ENCODE measurements around the gene CDC6.

Gene CDC6

DNA sequence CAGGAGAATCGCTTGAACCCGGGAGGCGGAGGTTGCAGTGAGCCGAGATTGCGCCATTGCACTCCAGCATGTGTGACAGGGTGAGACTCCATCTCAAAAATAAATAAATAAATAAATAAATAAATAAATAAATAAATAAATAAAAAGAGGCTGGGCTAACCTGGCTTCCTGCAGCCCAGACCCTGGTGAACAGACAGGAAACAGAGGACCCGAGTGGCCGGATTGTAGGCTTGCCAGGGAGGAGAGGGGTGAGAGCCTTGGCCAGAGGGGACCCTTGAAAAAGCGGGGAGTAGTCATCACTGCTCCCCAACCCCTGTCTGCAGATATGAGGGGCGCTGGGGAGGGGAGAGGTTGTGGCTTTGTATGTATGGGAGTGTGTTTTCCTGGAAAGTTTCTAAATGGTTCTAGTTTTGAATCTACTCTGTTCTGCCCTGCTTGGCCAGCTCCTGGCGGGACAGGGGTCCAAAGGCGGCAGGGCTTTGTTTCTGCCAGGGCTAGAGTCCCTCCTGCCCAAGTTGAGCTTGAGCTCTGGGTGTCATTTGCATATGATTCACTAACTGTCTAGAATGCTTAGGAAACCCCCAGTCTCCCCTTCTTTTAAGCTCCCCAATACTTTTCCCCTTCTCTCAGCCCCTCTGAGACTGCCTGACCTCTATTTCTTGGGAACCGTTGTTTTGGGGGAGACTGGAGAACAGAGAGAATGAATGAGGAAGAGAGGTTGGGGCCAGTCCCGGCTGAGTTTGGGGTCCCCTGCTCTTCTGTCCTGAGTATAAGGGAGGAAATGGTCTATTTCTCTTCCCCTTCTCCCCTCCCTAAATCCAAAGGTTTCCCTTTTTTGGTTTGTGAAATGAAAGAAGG lies 37.7 kb downstream of the CDC6 start:
- no peak for DNase-seq

GRCh38 chr17:40326014-40326831 lies 38.5 kb downstream of the CDC6 start:
- no peak for DNase-seq

DNA sequence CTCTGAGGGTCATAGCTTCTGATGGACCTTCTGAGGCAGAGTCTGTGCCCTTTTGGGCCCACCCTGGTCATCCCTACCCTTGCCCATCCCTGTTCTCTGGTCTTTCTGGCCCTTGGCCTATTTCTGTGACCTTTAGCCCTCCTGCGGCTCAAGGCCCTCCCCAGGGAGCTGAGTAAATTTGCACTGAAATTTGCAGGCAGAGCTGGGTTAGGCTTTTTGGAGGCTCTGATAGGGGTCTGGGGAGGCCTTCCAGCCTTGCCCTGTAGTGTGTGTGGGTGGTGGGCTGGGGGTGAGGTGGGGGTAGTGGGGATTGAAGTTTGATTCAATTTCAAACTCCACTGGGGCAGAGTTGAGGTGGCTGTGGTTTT lies 39.1 kb downstream of the CDC6 start:
- DNase-seq, result no peak

DNA sequence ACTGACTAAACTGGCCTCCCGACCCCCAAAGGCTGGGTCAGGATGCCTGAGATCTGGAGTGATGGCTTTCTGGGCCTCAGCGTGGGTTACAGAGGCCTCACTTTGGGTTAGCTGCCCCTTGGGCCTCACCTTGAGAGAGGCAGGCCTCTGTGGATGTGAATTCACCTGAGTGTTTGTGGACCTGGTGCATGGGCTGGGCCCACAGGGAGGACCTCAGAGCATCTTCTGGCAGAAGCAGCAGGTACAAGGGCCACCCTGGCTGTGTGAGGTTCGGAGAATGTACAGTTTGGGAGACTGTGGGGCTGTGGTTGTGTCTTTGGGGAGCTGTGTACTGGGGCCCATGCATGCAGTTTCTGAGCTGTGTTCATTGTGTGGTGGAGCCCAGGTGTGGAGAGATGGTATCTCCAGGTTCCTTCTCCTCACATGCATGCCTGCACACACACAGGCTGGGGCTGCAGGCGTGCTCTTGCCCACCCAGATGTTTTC lies 39.6 kb downstream of the CDC6 start:
- no peak for DNase-seq

DNA sequence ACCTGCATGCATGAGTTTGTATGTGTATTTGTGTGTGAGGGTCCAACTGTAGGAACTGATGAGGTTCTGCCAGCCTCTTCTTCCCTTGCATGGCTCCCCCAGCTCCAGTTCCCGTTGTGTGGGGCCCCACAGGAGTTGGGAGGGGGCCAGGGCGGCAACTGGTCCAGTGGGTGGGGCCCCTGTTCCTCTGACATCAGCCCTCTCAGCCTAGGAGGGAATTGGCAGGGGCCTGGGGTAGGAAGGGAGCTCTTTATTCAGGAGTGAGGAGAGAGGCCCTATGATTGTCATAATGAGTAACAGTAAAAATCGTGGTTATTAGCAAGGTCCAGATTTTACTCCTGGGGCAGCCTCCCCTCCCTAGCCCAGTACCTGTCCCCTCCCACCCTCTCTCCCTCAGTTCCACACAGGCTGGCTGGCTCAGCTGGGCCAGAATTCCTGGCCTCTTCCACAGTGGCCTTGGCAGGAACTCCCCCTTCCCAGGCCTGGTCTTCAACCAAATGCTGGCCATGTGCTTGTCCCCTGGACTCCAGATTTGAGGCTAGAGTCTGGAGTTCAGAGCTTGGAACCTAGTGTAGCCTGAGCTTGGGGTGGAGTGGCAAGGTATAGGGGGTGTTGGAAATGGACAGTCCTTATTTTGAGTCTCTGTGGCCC lies 40.2 kb downstream of the CDC6 start:
- no peak for DNase-seq

DNA sequence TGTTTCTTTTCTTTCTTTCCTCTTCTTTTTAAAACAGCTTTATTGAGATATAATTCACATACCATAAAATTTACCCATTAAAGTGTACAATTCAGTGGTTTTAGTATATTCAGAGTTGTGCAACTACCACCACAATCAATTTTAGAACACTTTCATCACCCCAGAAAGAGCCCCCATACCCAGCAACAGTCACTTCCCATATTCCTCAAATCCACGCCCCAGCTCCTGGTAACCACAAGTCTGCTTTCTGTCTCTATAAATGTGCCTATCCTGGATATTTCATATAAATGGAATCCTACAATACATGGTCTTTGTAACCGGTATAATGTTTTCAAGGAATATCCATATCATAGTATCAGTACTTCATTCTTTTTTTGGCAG lies 40.7 kb downstream of the CDC6 start:
- DNase-seq, result no peak

DNA sequence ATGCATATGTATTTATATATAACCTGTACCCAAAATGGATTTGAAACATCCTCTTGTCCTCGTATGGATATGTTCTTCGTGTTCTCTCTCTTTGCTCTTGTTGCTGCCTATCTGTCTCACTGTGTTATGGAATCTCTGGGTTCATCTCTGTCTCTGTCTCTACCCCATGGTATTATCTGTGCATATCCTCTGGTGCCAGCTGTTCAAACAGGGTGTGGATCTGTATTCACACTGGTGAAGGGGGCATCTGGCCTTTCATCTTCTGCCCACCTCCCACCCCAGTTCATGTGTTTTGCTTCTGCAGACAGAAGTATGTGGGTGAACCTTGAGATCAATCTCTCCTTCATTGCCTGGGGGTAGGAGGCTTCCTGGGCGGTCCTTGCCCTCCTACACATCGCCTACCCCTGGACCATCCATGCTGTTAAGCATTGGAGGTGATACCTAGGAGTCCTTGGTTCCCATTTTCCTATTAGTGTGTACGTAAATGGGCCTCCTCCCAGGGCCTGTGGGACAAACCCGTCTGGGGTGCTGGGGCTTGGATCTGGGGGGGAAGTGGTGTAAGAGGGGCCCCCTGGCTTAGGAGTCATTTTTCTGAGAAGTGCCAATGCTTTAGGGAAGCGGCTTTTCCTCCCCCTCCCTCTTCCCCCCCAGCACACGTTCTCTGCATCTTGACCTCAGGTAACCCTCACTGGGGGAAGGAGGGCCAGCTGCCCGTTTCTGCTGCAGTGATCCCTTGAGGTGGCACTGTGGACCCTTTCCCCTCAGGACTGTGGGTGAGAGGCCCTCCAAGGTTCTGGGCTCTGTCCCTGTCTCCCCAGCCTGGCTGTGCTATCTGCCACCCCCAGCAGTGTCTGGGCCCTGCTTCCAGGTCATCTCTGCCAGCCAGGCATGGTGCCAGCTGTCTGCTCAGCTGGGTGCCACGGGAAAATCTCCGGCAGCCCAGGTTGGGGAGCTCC lies 42.4 kb downstream of the CDC6 start:
- no peak for DNase-seq

DNA sequence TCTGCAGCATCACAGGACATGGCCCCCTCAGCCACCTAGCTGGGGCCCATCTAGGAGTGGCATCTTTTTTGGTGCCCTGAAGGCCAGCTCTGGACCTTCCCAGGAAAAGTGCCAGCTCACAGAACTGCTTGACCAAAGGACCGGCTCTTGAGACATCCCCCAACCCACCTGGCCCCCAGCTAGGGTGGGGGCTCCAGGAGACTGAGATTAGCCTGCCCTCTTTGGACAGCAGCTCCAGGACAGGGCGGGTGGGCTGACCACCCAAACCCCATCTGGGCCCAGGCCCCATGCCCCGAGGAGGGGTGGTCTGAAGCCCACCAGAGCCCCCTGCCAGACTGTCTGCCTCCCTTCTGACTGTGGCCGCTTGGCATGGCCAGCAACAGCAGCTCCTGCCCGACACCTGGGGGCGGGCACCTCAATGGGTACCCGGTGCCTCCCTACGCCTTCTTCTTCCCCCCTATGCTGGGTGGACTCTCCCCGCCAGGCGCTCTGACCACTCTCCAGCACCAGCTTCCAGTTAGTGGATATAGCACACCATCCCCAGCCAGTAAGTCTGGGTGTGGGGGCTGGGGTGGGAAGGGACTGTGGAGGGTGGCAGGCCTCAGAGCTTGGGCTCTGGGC lies 43.3 kb downstream of the CDC6 start:
- no peak for DNase-seq

DNA sequence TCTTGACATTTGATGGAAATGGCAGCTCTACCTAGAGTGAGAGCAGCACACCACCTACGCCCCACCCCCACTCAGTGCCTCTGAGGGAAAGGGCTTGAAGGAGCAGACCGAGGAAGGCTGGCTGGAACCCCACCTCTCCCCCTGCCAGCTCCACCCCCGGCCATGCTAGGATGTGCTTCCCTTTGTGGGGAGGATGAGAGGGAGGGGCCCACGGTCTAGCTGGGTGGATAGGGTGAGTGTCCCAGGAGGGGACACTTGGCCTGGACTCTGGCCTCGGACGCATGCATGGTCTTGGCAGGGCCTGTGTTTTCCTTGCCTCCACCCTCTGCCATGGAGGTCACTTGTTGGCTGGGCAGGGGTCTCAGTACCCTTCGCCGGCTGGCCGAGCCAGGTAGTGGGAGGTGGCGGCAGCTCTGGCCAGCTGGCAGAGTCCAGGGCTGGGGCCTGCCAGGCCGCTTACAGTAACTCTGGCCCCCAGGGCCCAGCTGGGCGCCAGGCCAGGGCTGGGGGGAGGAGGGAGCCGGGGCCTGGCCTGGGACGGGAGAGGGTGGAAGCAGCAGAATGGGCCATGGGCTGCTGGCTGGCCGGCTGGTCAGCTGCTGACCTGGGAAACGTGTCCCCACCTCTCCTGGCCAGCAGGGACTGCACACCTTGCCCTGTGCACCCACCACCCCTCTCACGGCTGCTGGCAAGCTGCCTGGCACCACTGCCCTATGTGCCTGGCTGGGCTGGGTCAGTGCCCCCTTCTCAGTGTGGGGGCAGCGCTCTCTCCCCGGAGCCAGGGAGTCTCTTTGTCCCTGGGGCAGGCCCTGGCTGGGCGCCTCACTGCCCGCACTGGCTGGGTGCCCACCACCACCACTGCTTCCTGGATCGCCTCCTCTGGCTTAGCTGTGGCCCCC lies 44.3 kb downstream of the CDC6 start:
- peak; percentile 98 for DNase-seq

DNA sequence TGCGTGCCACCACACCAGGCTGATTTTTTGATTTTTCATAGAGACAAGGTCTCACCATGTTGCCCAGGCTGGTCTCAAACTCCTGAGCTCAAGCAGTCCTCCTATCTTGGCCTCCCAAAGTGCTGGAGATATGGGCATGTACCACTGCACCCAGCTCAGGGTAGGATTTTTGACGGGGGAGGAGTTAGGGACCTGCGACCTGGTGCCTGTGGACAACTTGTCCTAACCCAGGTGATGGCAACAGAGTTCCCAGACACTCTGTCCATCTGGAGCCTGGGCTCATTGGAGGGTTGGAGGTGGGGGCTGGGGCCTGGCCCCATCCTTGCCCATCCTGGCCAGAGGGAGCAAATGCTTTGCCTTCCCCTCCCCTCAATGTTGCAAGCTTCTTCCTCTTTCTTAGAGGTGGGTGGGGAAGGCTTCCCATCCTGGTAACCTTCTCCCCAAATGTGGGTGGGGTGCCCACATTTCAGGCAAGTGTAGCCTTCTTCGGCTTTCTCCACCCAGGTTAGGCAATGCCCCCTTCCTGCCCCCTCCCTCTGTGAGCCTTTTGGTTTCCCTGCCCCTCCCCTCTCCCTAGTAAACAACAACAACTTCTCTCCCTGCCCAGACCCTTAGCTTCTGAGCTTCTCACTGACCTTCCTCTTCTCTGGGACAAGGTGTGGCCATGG lies 46.2 kb downstream of the CDC6 start:
- DNase-seq, result no peak

- no peak for DNase-seq
These were observed 47.9 kb downstream of the CDC6 start for GRCh38 chr17:40335620-40336019.

DNA sequence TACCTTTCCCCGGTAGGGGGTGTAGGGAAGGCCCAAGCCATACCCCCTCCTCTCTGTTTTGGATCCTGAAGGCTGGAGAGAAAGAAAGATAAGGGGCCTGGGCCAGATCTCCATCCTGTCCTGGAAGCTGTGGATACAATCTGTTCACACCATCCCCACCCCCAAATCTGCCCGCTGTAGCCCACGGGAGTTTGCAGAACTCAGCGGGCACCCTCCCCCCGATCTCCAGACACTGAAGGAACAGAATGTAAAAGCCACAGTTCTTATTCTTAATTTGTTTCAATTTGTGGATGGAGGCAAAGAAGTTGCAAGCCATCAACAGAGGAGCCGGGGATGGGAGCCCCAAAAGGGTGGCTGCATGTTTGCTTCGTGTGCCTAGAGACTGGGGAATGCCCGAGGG lies 49.7 kb downstream of the CDC6 start:
- no peak for DNase-seq

DNA sequence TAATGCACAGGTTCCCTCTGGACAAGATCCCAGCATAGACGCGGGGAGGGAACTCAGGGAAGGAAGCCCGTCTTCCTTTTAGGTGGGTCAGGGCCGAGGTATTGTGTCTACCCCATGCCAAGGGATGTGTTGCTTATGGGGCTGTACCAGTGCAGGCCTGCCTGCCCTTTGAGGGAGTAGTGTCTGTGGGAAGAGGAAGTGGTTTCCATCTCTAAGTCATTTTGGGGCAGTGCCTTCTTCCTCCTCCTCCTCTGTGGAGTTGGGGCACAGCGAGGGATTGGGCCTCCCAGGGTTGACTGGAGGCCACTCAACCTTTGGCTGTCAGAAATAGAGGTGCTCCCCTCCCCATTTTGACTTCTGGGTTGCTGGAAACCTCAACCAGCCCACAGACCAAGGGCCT lies 50.4 kb downstream of the CDC6 start:
- no peak for DNase-seq

DNA sequence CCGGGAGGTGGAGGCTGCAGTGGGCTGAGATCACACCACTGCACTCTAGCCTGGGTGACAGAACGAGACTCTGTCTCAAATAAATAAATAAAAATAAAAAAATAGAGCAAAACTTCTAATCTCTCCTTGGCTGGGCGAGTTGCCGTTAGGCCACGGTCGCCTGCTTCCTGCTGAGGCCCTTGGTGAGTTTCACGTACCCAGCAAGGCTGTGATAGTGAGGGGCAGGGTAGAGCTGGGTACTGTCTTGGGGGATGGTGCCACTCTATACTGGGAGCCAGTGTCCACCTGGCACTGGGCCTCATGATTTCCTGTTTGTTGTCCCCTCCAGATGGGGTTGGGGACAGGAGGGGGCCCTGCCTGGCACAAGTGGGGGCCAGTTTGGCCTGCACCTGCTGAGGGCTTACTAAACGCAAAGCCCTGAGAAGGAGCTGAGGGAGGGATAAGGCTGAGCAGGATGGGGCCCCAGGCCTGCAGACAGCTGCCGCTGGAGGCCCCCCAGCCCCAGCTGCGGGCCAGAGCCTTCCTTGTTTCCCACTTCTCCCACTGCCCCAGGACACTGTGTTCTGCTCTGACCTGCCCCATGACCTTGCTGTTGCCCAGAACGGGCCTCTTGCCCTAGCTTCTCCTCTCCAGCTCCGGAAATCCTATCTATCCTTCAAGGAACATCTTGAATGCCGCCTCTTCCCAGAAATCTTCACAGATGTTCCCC lies 51.4 kb downstream of the CDC6 start:
- no peak for DNase-seq

DNA sequence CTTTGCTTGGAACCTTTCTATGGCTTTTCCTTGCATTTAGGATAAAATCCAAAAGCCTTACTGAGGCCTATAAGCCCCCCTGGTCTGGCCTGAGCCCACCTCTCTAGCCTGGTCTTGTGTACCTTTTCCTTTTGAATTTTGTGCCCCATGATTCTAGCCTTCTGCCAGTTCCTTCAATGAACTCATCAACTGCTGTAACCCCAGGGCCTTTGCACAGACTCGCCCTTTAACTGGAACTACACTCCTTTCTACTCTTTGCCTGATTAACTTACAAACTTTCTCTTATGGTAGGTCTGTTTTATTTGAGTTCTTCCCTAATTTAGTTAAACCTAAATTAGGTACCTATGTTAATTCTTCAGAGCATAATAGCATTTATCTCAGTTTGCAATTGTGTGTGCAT lies 52.6 kb downstream of the CDC6 start:
- DNase-seq, result no peak

- peak; percentile 46 for DNase-seq
These were observed 53.5 kb downstream of the CDC6 start for GRCh38 chr17:40340880-40341807.

DNA sequence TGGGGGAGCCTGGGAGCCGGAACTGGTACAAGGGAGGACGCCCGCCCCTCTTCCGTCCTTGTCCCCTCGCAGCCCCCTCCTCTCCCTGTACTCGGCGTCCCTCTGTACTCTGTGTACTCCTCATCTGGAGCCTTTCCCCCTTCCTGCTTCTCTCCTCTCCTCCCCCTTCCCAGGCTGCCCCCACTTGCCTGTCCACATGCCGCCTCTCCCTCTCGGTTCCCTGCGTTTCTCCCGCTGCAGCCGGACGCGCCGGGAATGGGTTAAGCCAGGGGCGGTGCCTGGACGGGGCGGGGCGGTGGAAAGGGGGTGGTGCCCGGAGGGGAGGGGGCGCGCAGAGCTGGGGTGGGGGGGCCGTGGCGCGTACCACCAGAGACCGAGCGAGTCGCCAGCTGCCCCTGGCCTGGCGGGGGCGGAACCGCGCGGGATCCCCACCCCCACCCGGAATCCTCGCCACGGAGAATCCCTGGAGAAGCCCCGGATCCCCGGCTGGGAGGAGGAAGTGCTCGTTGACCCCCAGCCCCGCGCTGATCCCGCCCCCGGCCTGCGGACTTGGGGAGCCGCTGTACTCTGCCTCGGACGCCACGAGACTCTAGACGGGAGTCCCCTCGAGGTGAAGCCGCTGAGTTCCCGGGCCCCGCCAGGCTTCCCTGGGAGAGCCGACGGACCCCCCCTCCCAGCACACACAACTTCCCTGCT lies 54.3 kb downstream of the CDC6 start:
- no peak for DNase-seq
